ENCODE data around the gene TEDC1. TPM values are rescaled to one million over a fixed set of nuclear protein-coding genes. Genes with fewer than 3 reads are reported as not detected.

Gene TEDC1, protein sequence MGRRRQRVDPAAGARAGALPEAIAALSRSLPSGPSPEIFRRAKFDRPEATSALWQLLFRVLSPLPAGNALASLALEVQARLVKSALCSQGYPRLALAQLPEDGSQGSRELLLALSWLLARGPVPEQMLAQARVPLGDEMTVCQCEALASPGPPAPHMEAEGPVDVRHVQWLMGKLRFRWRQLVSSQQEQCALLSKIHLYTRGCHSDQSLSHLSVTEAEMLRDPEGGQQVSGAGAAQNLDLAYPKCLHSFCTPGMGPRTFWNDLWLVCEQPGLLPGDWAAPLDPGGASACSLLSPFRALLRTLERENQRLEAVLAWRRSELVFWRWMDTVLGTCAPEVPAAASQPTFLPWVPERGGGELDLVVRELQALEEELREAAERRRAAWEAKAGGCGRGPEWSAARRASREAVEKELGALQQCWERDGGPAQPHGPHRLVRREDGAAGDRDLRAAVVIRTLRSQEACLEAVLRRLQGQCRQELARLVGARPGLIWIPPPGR
- 4.0 TPM for total RNA-seq
- long read RNA-seq, partial matches to known transcripts = 2 of 8 reads
- long read RNA-seq, other reads (novel, unspliced or antisense) = 4 of 8 reads

DNA sequence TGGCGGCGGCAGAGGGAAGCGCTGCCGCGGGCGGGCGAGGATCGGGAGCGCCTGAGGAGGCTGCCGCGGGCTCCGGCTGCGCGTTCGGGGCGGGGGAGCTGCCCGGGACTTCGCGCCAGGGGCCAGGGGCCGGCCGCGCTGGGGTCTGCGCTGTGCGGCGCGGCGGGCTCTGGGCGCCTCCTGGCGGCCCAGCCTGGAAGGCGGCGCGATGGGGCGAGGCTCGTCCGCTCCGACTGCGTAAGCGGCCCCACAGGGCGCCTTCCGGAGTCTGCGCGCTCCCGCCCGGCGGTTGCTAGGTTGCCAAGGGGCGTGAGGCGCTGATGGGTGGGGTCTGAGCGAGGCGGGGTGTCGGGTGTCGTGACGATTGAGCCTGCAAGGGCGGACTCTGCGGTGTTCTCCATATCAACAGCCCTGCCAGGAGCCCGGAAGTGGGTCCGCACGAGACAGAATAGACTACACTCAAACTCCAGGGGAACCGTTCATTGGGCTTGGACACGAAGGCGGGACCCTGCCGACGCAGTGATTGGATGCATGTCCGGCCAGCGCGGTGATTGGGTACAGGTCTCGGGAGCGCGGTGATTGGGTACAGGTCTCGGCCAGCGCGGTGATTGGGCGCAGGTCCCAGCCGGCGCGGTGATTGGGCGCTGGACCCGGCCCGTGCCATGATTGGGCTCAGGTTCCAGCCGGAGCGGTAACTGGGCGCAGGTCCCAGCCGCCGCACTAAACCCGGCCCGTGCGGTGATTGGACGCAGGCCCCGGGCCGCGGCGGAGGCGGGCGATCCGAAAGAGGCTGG lies at the start of gene TEDC1:
TEDC1 (plus strand) TSS at position 675 of the 794 bp plus-strand sequence. CDS start 130 bp downstream, outside the sequence.
- intact Hi-C loops (cut with micrococcal nuclease) = no loop called here
- peaks cover 73% of the 10 kb centered on the region for H3K4me1 ChIP-seq

DNA sequence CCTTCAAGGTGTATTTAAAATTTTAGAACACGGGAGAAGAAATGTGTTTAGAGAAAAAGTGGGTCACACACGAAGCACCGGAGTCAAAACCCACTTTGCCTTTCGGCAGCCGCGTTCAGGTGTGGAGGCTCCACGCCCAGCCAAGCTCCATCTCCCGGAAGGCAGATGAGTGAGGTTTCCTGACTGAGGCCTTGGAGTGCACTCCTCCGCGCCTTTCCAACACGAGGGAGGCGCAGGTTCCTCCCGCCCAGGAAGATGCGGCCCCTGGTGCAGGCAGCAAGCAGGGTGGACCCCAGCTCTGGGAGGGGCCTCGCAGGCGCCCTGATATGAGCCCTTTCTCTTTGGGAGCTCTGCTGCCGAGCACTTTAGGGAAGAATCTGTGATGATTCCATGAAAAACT lies 48.9 kb upstream of the TEDC1 start:
- TF ChIP-seq, protein P1, sequence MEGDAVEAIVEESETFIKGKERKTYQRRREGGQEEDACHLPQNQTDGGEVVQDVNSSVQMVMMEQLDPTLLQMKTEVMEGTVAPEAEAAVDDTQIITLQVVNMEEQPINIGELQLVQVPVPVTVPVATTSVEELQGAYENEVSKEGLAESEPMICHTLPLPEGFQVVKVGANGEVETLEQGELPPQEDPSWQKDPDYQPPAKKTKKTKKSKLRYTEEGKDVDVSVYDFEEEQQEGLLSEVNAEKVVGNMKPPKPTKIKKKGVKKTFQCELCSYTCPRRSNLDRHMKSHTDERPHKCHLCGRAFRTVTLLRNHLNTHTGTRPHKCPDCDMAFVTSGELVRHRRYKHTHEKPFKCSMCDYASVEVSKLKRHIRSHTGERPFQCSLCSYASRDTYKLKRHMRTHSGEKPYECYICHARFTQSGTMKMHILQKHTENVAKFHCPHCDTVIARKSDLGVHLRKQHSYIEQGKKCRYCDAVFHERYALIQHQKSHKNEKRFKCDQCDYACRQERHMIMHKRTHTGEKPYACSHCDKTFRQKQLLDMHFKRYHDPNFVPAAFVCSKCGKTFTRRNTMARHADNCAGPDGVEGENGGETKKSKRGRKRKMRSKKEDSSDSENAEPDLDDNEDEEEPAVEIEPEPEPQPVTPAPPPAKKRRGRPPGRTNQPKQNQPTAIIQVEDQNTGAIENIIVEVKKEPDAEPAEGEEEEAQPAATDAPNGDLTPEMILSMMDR (IDR thresholded peaks at IDR 0.05; ENCODE audit: borderline replicate concordance) = no peak

More for the DNA sequence above, at the start of gene TEDC1:
- H3K27me3 ChIP-seq (ENCODE audit: low read depth) = no peaks in the 10 kb centered on the region
- H3K27ac ChIP-seq (replicated peaks) = peak within 1 kb of the TSS; percentile 100
- H3K9me3 ChIP-seq (replicated peaks) = no peaks in the 10 kb centered on the region
- TF ChIP-seq, protein P1 (IDR thresholded peaks at IDR 0.05; ENCODE audit: borderline replicate concordance) = peak; percentile 93
- no peaks in the 10 kb centered on the region for H3K36me3 ChIP-seq
- peak within 1 kb of the TSS; percentile 87 for H3K4me3 ChIP-seq
- DNase-seq = peak; percentile 100

DNA sequence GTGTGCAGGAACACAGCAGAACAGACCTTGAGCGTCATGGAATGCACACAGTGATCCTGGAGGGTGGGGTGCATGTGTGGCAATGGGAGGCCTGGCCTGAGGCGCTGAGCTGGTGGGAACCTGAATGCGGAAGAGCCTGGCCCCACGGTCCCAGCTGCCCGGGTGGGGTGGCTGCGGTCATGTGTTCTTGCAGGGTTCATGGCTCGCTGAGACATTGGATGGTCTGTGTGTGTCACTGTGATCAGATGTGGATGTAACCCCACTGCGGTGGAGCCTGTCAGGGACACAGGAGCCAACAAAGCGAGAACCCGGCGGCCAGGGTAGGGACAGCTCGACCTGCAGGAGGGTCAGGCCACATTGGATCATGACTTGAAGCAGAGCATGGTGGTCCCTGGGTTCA lies 48.2 kb upstream of the TEDC1 start:
- Histone ChIP-seq H3K36me3 (peaks cover 19% of the 10 kb centered on the region), H3K27ac (replicated peaks) (no peak overlapping the region), H3K9me3 (replicated peaks) (no peaks in the 10 kb centered on the region), H3K27me3 (ENCODE audit: low read depth) (no peaks in the 10 kb centered on the region), H3K4me1 (peaks cover 21% of the 10 kb centered on the region), H3K4me3 (no peak overlapping the region)
- no peak for DNase-seq
- intact Hi-C loops (cut with micrococcal nuclease) = no loop called here
- TF ChIP-seq, protein P1 (IDR thresholded peaks at IDR 0.05; ENCODE audit: borderline replicate concordance) = no peak

More for the DNA sequence above, 48.9 kb upstream of the TEDC1 start:
- H3K4me1 ChIP-seq = peaks cover 22% of the 10 kb centered on the region
- intact Hi-C loops (cut with micrococcal nuclease) = no loop called here
- no peaks in the 10 kb centered on the region for H3K9me3 ChIP-seq (replicated peaks)
- no peak overlapping the region for H3K27ac ChIP-seq (replicated peaks)
- H3K36me3 ChIP-seq = peaks cover 19% of the 10 kb centered on the region
- no peak overlapping the region for H3K4me3 ChIP-seq
- DNase-seq = no peak
- no peaks in the 10 kb centered on the region for H3K27me3 ChIP-seq (ENCODE audit: low read depth)

DNA sequence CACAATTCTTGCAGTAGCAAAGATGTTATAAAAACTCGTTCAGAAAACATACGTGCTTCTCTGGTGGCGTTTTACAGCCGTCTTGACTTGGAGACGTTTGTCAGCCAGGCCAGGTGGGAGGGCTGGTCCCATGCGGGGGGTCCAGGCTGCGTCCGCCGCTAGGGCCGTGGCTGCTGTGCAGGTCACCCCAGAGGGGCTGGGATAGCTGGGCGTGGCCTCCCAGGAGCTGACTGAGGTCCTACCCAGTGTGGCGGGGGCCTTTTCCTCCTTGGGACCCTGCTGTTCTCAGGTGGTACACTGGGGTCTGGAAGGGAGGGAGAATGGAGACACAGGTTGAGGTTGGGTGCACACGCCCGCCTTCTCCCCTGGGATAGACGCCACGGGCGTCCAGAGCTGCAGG lies 46.2 kb upstream of the TEDC1 start:
- Histone ChIP-seq H3K4me1 (peaks cover 31% of the 10 kb centered on the region), H3K9me3 (replicated peaks) (no peaks in the 10 kb centered on the region), H3K27ac (replicated peaks) (no peak overlapping the region), H3K4me3 (no peak overlapping the region), H3K36me3 (peaks cover 18% of the 10 kb centered on the region), H3K27me3 (ENCODE audit: low read depth) (no peaks in the 10 kb centered on the region)
- TF ChIP-seq, protein P1 (IDR thresholded peaks at IDR 0.05; ENCODE audit: borderline replicate concordance) = no peak
- intact Hi-C loops (cut with micrococcal nuclease) = no loop called here
- no peak for DNase-seq

DNA sequence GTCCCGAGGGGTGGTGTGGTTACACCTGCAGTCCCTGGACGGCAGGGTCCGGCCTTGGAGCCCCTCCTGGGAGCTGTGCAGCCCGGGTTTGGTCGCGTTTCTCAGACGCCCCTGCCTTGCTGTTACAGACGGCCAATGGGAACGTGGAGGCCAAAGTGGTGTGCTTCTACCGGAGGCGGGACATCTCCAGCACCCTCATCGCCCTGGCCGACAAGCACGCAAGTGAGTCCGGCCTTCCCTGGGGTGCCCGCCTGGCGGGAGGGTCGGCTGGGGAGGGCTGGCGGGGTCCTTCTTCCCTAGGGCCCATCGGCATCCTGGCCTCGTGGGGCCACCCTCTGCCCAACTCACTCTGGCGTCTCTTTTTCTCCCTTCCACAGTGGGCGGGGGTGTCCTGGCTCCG lies 45.8 kb upstream of the TEDC1 start:
- Histone ChIP-seq H3K4me3 (no peak overlapping the region), H3K9me3 (replicated peaks) (no peaks in the 10 kb centered on the region), H3K27me3 (ENCODE audit: low read depth) (no peaks in the 10 kb centered on the region), H3K27ac (replicated peaks) (no peak overlapping the region), H3K36me3 (peaks cover 19% of the 10 kb centered on the region), H3K4me1 (peaks cover 35% of the 10 kb centered on the region)
- intact Hi-C loops (cut with micrococcal nuclease) = no loop called here
- no peak for DNase-seq
- TF ChIP-seq, protein P1 (IDR thresholded peaks at IDR 0.05; ENCODE audit: borderline replicate concordance) = no peak

All from left ventricle myocardium inferior (tissue), 1 donor.